Measurements from ENCODE around the gene LOXHD1.

DNA sequence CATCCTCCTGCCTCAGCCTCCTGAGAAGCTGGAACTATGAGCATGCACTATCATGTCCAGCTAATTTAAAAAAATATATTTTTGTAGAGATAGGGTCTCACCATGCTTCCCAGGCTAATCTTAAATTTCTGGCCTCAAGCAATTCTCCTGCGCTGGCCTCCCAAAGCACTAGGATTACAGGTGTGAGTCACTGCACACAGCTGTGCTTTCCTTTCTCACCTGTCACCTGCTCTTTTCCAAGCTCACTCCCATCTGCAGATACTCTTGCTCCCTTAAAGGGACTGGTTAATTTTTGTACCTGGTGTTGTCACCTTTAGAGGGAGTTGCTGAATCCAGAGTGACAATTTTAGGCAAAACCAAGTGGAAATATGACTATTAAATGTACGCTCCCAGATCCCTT lies 178.2 kb downstream of the LOXHD1 start:
- TF ChIP-seq, protein P1, sequence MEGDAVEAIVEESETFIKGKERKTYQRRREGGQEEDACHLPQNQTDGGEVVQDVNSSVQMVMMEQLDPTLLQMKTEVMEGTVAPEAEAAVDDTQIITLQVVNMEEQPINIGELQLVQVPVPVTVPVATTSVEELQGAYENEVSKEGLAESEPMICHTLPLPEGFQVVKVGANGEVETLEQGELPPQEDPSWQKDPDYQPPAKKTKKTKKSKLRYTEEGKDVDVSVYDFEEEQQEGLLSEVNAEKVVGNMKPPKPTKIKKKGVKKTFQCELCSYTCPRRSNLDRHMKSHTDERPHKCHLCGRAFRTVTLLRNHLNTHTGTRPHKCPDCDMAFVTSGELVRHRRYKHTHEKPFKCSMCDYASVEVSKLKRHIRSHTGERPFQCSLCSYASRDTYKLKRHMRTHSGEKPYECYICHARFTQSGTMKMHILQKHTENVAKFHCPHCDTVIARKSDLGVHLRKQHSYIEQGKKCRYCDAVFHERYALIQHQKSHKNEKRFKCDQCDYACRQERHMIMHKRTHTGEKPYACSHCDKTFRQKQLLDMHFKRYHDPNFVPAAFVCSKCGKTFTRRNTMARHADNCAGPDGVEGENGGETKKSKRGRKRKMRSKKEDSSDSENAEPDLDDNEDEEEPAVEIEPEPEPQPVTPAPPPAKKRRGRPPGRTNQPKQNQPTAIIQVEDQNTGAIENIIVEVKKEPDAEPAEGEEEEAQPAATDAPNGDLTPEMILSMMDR (tag by site-specific recombination; IDR thresholded peaks at IDR 0.05): no peak
- no peak for TF ChIP-seq SP2 (tag by site-specific recombination; IDR thresholded peaks at IDR 0.05)
- no peak for TF ChIP-seq ZNF121 (tag by site-specific recombination; IDR thresholded peaks at IDR 0.05)
- TF ChIP-seq, protein P2, sequence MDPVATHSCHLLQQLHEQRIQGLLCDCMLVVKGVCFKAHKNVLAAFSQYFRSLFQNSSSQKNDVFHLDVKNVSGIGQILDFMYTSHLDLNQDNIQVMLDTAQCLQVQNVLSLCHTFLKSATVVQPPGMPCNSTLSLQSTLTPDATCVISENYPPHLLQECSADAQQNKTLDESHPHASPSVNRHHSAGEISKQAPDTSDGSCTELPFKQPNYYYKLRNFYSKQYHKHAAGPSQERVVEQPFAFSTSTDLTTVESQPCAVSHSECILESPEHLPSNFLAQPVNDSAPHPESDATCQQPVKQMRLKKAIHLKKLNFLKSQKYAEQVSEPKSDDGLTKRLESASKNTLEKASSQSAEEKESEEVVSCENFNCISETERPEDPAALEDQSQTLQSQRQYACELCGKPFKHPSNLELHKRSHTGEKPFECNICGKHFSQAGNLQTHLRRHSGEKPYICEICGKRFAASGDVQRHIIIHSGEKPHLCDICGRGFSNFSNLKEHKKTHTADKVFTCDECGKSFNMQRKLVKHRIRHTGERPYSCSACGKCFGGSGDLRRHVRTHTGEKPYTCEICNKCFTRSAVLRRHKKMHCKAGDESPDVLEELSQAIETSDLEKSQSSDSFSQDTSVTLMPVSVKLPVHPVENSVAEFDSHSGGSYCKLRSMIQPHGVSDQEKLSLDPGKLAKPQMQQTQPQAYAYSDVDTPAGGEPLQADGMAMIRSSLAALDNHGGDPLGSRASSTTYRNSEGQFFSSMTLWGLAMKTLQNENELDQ (tag by site-specific recombination; IDR thresholded peaks at IDR 0.05; ENCODE audit: low read depth): no peak
- TF ChIP-seq BCL11A (tag by site-specific recombination; IDR thresholded peaks at IDR 0.05; ENCODE audit: low read depth): no peak
- no peak for TF ChIP-seq OSR2 (tag by site-specific recombination; IDR thresholded peaks at IDR 0.05)
- TF ChIP-seq, protein P3, sequence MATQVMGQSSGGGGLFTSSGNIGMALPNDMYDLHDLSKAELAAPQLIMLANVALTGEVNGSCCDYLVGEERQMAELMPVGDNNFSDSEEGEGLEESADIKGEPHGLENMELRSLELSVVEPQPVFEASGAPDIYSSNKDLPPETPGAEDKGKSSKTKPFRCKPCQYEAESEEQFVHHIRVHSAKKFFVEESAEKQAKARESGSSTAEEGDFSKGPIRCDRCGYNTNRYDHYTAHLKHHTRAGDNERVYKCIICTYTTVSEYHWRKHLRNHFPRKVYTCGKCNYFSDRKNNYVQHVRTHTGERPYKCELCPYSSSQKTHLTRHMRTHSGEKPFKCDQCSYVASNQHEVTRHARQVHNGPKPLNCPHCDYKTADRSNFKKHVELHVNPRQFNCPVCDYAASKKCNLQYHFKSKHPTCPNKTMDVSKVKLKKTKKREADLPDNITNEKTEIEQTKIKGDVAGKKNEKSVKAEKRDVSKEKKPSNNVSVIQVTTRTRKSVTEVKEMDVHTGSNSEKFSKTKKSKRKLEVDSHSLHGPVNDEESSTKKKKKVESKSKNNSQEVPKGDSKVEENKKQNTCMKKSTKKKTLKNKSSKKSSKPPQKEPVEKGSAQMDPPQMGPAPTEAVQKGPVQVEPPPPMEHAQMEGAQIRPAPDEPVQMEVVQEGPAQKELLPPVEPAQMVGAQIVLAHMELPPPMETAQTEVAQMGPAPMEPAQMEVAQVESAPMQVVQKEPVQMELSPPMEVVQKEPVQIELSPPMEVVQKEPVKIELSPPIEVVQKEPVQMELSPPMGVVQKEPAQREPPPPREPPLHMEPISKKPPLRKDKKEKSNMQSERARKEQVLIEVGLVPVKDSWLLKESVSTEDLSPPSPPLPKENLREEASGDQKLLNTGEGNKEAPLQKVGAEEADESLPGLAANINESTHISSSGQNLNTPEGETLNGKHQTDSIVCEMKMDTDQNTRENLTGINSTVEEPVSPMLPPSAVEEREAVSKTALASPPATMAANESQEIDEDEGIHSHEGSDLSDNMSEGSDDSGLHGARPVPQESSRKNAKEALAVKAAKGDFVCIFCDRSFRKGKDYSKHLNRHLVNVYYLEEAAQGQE (tag by site-specific recombination; IDR thresholded peaks at IDR 0.05): no peak

Measured in HEK293 (cell line).